ENCODE data around the gene MISP3. TPM values are rescaled to one million over a fixed set of nuclear protein-coding genes. Genes with fewer than 3 reads are reported as not detected.
"Not testable (repeated sequence)": the region's sequence is repeated elsewhere in the genome, so short reads cannot be mapped to it uniquely, and the experiment has no call there.

Gene MISP3
- total RNA-seq, 1 donor from 2014 or later: 0.79 TPM

DNA sequence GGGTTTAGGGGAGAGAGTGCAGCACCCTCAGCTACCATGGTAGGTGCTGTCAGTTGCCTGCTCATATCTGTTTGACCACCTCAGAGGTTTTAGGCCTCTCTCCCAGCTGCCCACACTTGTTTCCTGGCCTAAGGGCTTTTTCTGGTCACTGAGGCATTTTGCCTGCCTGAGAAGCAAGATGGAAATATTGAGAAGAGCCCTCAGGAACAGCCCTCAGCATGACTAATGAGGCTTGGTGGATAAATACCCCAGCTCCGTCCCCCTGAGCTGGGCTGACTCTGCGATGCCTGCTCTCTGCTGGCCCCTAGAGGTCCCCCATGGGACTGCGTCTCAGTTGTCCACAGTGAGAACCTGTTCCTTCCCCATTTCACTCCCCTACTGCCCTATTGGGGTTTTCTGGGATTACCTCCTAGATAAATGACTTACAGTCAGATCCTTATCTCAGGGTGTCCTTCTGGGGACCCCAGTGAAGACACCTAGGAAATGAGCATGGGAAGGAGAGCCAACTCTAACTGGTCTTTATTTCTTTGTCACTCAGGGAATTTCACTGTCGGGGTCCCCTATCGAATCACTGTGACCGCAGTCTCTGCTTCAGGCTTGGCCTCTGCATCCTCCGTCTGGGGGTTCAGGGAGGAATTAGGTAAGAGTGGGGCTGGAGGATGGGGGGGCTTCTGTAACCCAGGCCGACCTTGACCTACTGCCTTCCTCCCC is 24.0 kb upstream of the MISP3 start:
- Histone ChIP-seq H4K20me1 (ENCODE audit: insufficient read depth, low read length) (no peaks in the 10 kb centered on the region), H3K27ac (ENCODE audit: low read depth, low read length) (no peak overlapping the region), H3K79me2 (ENCODE audit: insufficient read depth, low read length) (no peaks in the 10 kb centered on the region), H3K4me1 (ENCODE audit: insufficient read depth, low read length) (no peaks in the 10 kb centered on the region), H3K9ac (ENCODE audit: low read length) (no peak overlapping the region), H2AFZ (ENCODE audit: low read depth, low read length) (no peak overlapping the region), H3K27me3 (ENCODE audit: insufficient read depth, low read length) (no peaks in the 10 kb centered on the region), H3K9me3 (ENCODE audit: insufficient read depth, low read depth, low read length) (peaks cover 6% of the 10 kb centered on the region), H3K4me3 (ENCODE audit: insufficient read depth, low read depth, low read length) (no peak overlapping the region), H3K36me3 (ENCODE audit: insufficient read depth, low read length) (no peaks in the 10 kb centered on the region), H3K4me2 (ENCODE audit: low read length) (no peak overlapping the region)
- H3K27ac Mint-ChIP-seq (ENCODE audit: unreplicated experiment): no peak overlapping the region
- TF ChIP-seq, protein P1, sequence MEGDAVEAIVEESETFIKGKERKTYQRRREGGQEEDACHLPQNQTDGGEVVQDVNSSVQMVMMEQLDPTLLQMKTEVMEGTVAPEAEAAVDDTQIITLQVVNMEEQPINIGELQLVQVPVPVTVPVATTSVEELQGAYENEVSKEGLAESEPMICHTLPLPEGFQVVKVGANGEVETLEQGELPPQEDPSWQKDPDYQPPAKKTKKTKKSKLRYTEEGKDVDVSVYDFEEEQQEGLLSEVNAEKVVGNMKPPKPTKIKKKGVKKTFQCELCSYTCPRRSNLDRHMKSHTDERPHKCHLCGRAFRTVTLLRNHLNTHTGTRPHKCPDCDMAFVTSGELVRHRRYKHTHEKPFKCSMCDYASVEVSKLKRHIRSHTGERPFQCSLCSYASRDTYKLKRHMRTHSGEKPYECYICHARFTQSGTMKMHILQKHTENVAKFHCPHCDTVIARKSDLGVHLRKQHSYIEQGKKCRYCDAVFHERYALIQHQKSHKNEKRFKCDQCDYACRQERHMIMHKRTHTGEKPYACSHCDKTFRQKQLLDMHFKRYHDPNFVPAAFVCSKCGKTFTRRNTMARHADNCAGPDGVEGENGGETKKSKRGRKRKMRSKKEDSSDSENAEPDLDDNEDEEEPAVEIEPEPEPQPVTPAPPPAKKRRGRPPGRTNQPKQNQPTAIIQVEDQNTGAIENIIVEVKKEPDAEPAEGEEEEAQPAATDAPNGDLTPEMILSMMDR (IDR thresholded peaks at IDR 0.05; ENCODE audit: insufficient read depth, low read depth, low read length): peak; percentile 68
- no peak for TF ChIP-seq EZH2 (IDR thresholded peaks at IDR 0.05; ENCODE audit: insufficient read depth, low read length)
- no peak overlapping the region for H3K4me3 Mint-ChIP-seq (ENCODE audit: unreplicated experiment)
- DNase-seq (ENCODE audit: low read depth): no peak
- no peaks in the 10 kb centered on the region for H3K9me3 Mint-ChIP-seq (ENCODE audit: unreplicated experiment)
- no peaks in the 10 kb centered on the region for H3K4me1 Mint-ChIP-seq (ENCODE audit: low read depth, unreplicated experiment)
- FAIRE-seq: no peak
- peaks cover 10% of the 10 kb centered on the region for H3K36me3 Mint-ChIP-seq (ENCODE audit: low read depth, unreplicated experiment)
- H3K27me3 Mint-ChIP-seq (ENCODE audit: low read depth, unreplicated experiment): no peaks in the 10 kb centered on the region

DNA sequence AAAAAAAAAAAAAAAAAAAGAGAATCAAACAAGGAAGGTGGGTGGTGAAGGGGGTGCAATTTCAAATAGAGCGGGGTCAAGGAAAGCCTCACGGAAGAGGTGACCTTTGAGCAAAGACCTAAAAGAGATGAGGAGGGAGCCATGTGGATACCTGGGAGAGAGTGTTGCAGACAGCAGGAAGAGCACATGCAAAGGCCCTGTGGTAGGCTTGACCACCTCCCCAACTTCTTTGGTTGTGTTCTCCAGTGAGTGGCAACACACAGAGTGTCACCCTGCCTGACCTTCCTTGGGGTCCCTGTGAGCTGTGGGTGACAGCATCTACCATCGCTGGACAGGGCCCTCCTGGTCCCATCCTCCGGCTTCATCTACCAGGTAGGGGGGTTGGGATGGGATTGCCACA is 22.1 kb upstream of the MISP3 start:
- H3K27ac Mint-ChIP-seq (ENCODE audit: unreplicated experiment): no peak overlapping the region
- H3K27me3 Mint-ChIP-seq (ENCODE audit: low read depth, unreplicated experiment): peaks cover 15% of the 10 kb centered on the region
- no peaks in the 10 kb centered on the region for H3K4me1 Mint-ChIP-seq (ENCODE audit: low read depth, unreplicated experiment)
- H4K20me1 ChIP-seq (ENCODE audit: insufficient read depth, low read length): no peaks in the 10 kb centered on the region
- H3K36me3 Mint-ChIP-seq (ENCODE audit: low read depth, unreplicated experiment): peaks cover 10% of the 10 kb centered on the region
- peaks cover under 1% of the 10 kb centered on the region for H3K9me3 Mint-ChIP-seq (ENCODE audit: unreplicated experiment)
- H3K4me2 ChIP-seq (ENCODE audit: low read length): no peak overlapping the region
- H3K4me3 Mint-ChIP-seq (ENCODE audit: unreplicated experiment): no peak overlapping the region
- H2AFZ ChIP-seq (ENCODE audit: low read depth, low read length): no peak overlapping the region
- TF ChIP-seq, protein P1 (IDR thresholded peaks at IDR 0.05; ENCODE audit: insufficient read depth, low read depth, low read length): no peak
- TF ChIP-seq EZH2 (IDR thresholded peaks at IDR 0.05; ENCODE audit: insufficient read depth, low read length): no peak
- H3K4me1 ChIP-seq (ENCODE audit: insufficient read depth, low read length): no peaks in the 10 kb centered on the region
- H3K36me3 ChIP-seq (ENCODE audit: insufficient read depth, low read length): no peaks in the 10 kb centered on the region
- no peak overlapping the region for H3K27ac ChIP-seq (ENCODE audit: low read depth, low read length)
- FAIRE-seq: no peak
- no peak for DNase-seq (ENCODE audit: low read depth)
- H3K9me3 ChIP-seq (ENCODE audit: insufficient read depth, low read depth, low read length): peaks cover 6% of the 10 kb centered on the region
- H3K9ac ChIP-seq (ENCODE audit: low read length): no peak overlapping the region
- no peaks in the 10 kb centered on the region for H3K27me3 ChIP-seq (ENCODE audit: insufficient read depth, low read length)
- no peaks in the 10 kb centered on the region for H3K79me2 ChIP-seq (ENCODE audit: insufficient read depth, low read length)
- no peak overlapping the region for H3K4me3 ChIP-seq (ENCODE audit: insufficient read depth, low read depth, low read length)

DNA sequence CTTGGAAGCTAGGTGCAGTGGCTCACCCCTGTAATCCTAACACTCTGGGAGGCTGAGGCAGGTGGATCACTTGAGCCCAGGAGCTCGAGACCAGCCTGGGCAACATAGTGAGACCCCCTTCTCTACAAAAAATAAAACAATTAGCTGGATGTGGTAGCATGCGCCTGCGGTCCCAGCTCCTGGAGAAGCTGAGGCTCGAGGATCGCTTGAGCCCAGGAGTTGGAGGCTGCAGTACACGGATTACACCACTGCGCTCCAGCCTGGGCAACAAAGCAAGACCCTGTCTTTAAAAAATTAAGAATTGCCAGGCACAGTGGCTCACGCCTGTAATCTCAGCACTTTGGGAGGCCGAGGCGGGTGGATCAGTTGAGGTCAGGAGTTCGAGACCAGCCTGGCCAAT is 21.6 kb upstream of the MISP3 start:
- not testable (repeated sequence) for H3K4me2 ChIP-seq (ENCODE audit: low read length); H3K9me3 ChIP-seq (ENCODE audit: insufficient read depth, low read depth, low read length); H3K4me3 ChIP-seq (ENCODE audit: insufficient read depth, low read depth, low read length); H3K4me3 Mint-ChIP-seq (ENCODE audit: unreplicated experiment); H4K20me1 ChIP-seq (ENCODE audit: insufficient read depth, low read length); FAIRE-seq; H3K27me3 ChIP-seq (ENCODE audit: insufficient read depth, low read length); H3K4me1 ChIP-seq (ENCODE audit: insufficient read depth, low read length); H3K36me3 Mint-ChIP-seq (ENCODE audit: low read depth, unreplicated experiment); H3K79me2 ChIP-seq (ENCODE audit: insufficient read depth, low read length); H3K4me1 Mint-ChIP-seq (ENCODE audit: low read depth, unreplicated experiment); H2AFZ ChIP-seq (ENCODE audit: low read depth, low read length); H3K9ac ChIP-seq (ENCODE audit: low read length); DNase-seq (ENCODE audit: low read depth); H3K36me3 ChIP-seq (ENCODE audit: insufficient read depth, low read length); H3K9me3 Mint-ChIP-seq (ENCODE audit: unreplicated experiment); H3K27ac Mint-ChIP-seq (ENCODE audit: unreplicated experiment); H3K27ac ChIP-seq (ENCODE audit: low read depth, low read length)
- peaks cover 16% of the 10 kb centered on the region for H3K27me3 Mint-ChIP-seq (ENCODE audit: low read depth, unreplicated experiment)
